K562 (cell line): Measurements from ENCODE around the gene ZNF516. TPM values are rescaled to one million over a fixed set of nuclear protein-coding genes. Genes with fewer than 3 reads are reported as not detected.

ENCODE experiments used
- ATAC-seq: fragments of 200-7000 bp; cut with Tn5 transposase; 3 replicates; pipeline ENCODE4 v1.9.1; 2020; ENCODE audit warnings: moderate library complexity
- BruUV-seq: library from RNA; stranded (reverse); fragments of 400-500 nt; replicated peaks from 2 replicates; lab custom pipeline; 2021; lab: Mats Ljungman, UMichigan
- CTCF ChIA-PET: fragments of 300-600 bp; formaldehyde crosslinking; extraction: SDS; loops from one replicate; lab custom pipeline; 2021; ENCODE audit warnings: low intra/inter-chr PET ratio; lab: Yijun Ruan, JAX
- POLR2A ChIA-PET: fragments of 300-600, 350-650 bp; sonication (Branson Sonifier 250); formaldehyde crosslinking; extraction: SDS; loops from one replicate; lab custom pipeline; 2021; ENCODE audit warnings: antibody characterized with exemption, inconsistent platforms; lab: Yijun Ruan, JAX
- DNase-seq, 4 experiments: peaks; one replicate each; pipeline versions ENCODE4 v3.0.0 to v3.0.0-alpha.2; 2011 to 2018; ENCODE audit warnings: low spot score in 3 of 4, mixed read lengths in 3 of 4; ENCODE audit errors: extremely low read depth in 1 of 4
- FAIRE-seq: peaks from 2 replicates; lab custom pipeline; 2011; peaks lifted over from hg19 to GRCh38; lab: Jason Lieb, UNC
- H2AFZ ChIP-seq: 2 replicates; pipeline ENCODE4 v1.6.0; 2011; ENCODE audit warnings: low read depth, low read length, control low read depth, inconsistent platforms
- H3K27ac ChIP-seq: fragments of 200-600 bp; 3 replicates; pipeline ENCODE4 v1.8.0; 2011; ENCODE audit warnings: low read depth, mild to moderate bottlenecking, control low read depth, inconsistent platforms, low read length, moderate library complexity, mixed read lengths; ENCODE audit errors: extremely low read depth
- H3K27me3 ChIP-seq, 2 experiments: fragments of 300-600 bp in 1 of 2; 2 replicates in 1 of 2; 3 replicates in 1 of 2; pipeline versions ENCODE4 v1.6.0 to v1.8.0; 2011; ENCODE audit warnings: inconsistent platforms in 2 of 2, low read length in 2 of 2, mild to moderate bottlenecking in 1 of 2, mixed read lengths in 1 of 2, moderate library complexity in 1 of 2; ENCODE audit not compliant: control insufficient read depth in 2 of 2, insufficient read depth in 2 of 2
- H3K36me3 ChIP-seq: fragments of 300-600 bp; 3 replicates; pipeline ENCODE4 v1.8.0; 2011; ENCODE audit warnings: mild to moderate bottlenecking, low read length, inconsistent platforms; ENCODE audit not compliant: control insufficient read depth, insufficient read depth
- H3K4me1 ChIP-seq, 2 experiments: fragments of 200-600 bp in 1 of 2; replicated peaks in 1 of 2; 2 replicates in 1 of 2; 3 replicates in 1 of 2; pipeline versions ENCODE4 v1.5.1 to v1.8.0; 2011; ENCODE audit warnings: inconsistent platforms in 2 of 2, low read length in 2 of 2, mild to moderate bottlenecking in 1 of 2, mixed read lengths in 1 of 2, moderate library complexity in 1 of 2; ENCODE audit not compliant: control insufficient read depth in 2 of 2, insufficient read depth in 2 of 2
- H3K4me2 ChIP-seq: 2 replicates; pipeline ENCODE4 v1.6.1; 2011; ENCODE audit warnings: low read length, control low read depth, inconsistent platforms, mixed read lengths; ENCODE audit not compliant: insufficient read depth
- H3K4me3 ChIP-seq: fragments of 200-600 bp; sonication (generic), shearing (Covaris generic); 2 replicates; pipeline ENCODE4 v1.5.1; 2016; ENCODE audit warnings: control low read depth, inconsistent platforms
- H3K79me2 ChIP-seq: fragments of 200-600 bp; 3 replicates; pipeline ENCODE4 v1.8.0; 2011; ENCODE audit warnings: low read length, inconsistent platforms; ENCODE audit not compliant: control insufficient read depth, insufficient read depth
- H3K9ac ChIP-seq, 2 experiments: 2 replicates each; pipeline versions ENCODE4 v1.6.0 to v1.6.1; 2011; ENCODE audit warnings: low read depth in 2 of 2, low read length in 2 of 2, control low read depth in 1 of 2, inconsistent platforms in 1 of 2, mild to moderate bottlenecking in 1 of 2, mixed read lengths in 1 of 2; ENCODE audit not compliant: insufficient read depth in 1 of 2
- H3K9me1 ChIP-seq: one replicate; pipeline ENCODE4 v1.6.0; 2011; ENCODE audit warnings: inconsistent platforms, mild to moderate bottlenecking, low read length, moderate library complexity; ENCODE audit not compliant: control insufficient read depth, insufficient read depth
- H3K9me3 ChIP-seq: replicated peaks from 2 replicates; pipeline ENCODE4 v1.5.1; 2011; ENCODE audit warnings: low read depth, low read length, inconsistent platforms; ENCODE audit not compliant: control insufficient read depth, insufficient read depth
- H4K20me1 ChIP-seq: replicated peaks from 2 replicates; pipeline ENCODE4 v1.6.1; 2011; ENCODE audit warnings: low read length, inconsistent platforms, mixed read lengths; ENCODE audit not compliant: control insufficient read depth, insufficient read depth
- COPS2 ChIP-seq: fragments of 450-650 bp; conservative IDR thresholded peaks from 2 replicates; pipeline ENCODE4 v1.6.1; 2016; ENCODE audit warnings: mild to moderate bottlenecking, moderate library complexity
- MAZ ChIP-seq, 2 experiments: fragments of 450-650 bp in 1 of 2; sonication (generic) in 1 of 2; formaldehyde crosslinking; IDR thresholded peaks in 1 of 2; conservative IDR thresholded peaks in 1 of 2; 2 replicates each; pipeline versions ENCODE4 v1.4.0 to v1.5.0; 2020; ENCODE audit warnings: mild to moderate bottlenecking in 1 of 2, missing genetic modification reagents in 1 of 2
- MTA1 ChIP-seq: fragments of 450-650 bp; IDR thresholded peaks from 2 replicates; pipeline ENCODE4 v1.6.1; 2017; ENCODE audit warnings: borderline replicate concordance
- NCOA1 ChIP-seq: fragments of 450-650 bp; IDR thresholded peaks from 2 replicates; pipeline ENCODE4 v1.6.1; 2016; ENCODE audit warnings: low read depth
- PURB ChIP-seq: sonication (generic); formaldehyde crosslinking; IDR thresholded peaks from 2 replicates; pipeline ENCODE4 v1.9.0; 2021; ENCODE audit warnings: low read depth, mild to moderate bottlenecking, missing genetic modification reagents
- TAF15 ChIP-seq: fragments of 200-400 bp; formaldehyde crosslinking; IDR thresholded peaks from 2 replicates; pipeline ENCODE4 v1.6.1; 2017; ENCODE audit warnings: mild to moderate bottlenecking, low read depth, low read length, moderate library complexity
- VEZF1 ChIP-seq: fragments of 200-800 bp; sonication (Bioruptor generic); IDR thresholded peaks from 2 replicates; pipeline ENCODE4 v1.6.1; 2017; ENCODE audit warnings: missing genetic modification characterization, missing compliant biosample characterization
- ZFPM2 ChIP-seq: fragments of 250-450 bp; sonication (Bioruptor Pico); IDR thresholded peaks from 2 replicates; pipeline ENCODE4 v1.5.1; 2022; ENCODE audit warnings: mild to moderate bottlenecking
- ZNF699 ChIP-seq: fragments of 250-450 bp; sonication (Bioruptor Pico); IDR thresholded peaks from 2 replicates; pipeline ENCODE4 v1.8.0; 2021; ENCODE audit warnings: mild to moderate bottlenecking, moderate library complexity; ENCODE audit not compliant: insufficient replicate concordance
- ZNF780A ChIP-seq: fragments of 250-450 bp; sonication (Bioruptor Pico); IDR thresholded peaks from 2 replicates; pipeline ENCODE4 v1.5.0; 2021; ENCODE audit warnings: mild to moderate bottlenecking
- WGBS: fragments of 100-300 bp; shearing (Covaris generic); methylation state at CpG from one replicate; pipeline ENCODE4 v1.1.6; 2016; ENCODE audit warnings: low coverage, mixed read lengths; ENCODE audit not compliant: insufficient coverage; ENCODE audit errors: missing lambda C conversion rate; 5-methylcytosine and 5-hydroxymethylcytosine counted together
- in situ Hi-C: fragments of 300-500 bp; cut with MboI; formaldehyde crosslinking; loops from 4 replicates; pipeline ENCODE4 v1.15.0; 2018; ENCODE audit warnings: inconsistent platforms, mixed read lengths
- intact Hi-C: fragments of 100-400 bp; cut with micrococcal nuclease; formaldehyde crosslinking; loops from 2 replicates; pipeline ENCODE4 v1.14.2; 2022
- polyA plus RNA-seq, 8 experiments: library from polyadenylated mRNA; depleted of rRNA in 4 of 8; stranded (reverse) in 5 of 8; unstranded in 3 of 8; fragments of >200 nt; fragmentation: Nextera tagmentation in 2 of 8; fragmentation: Illumina TruSeq in 1 of 8; extraction: Ambion mirVana in 2 of 8; extraction: Trizol in 1 of 8; gene quantifications; 2 replicates each; pipeline versions ENCODE4 v1.2.1 to v1.2.3, GENCODE V29; 2011 to 2014; ENCODE audit warnings: inconsistent platforms in 1 of 8, missing spikeins in 1 of 8
- total RNA-seq, 7 experiments: library from RNA; depleted of rRNA in 6 of 7; stranded (reverse); fragments of >200 nt in 6 of 7; fragmentation: Illumina TruSeq in 2 of 7; extraction: Trizol in 2 of 7; gene quantifications; 2 replicates each; pipeline versions ENCODE4 v1.2.1 to v1.2.3, GENCODE V29; 2011 to 2021; ENCODE audit warnings: low replicate concordance in 1 of 7
- TF ChIP-seq, protein P1 (sequence below): sonication (generic); formaldehyde crosslinking; IDR thresholded peaks from 2 replicates; pipeline ENCODE4 v1.8.0; 2022; ENCODE audit warnings: mild to moderate bottlenecking, missing genetic modification reagents

The ZNF516 gene
- total and polyA plus RNA-seq, 9 of the 15 experiments (the other 6 are each of a cell fraction or from before 2014, with no cell fraction given): 0.04 to 0.20 (median 0.08) TPM; not detected in 3

- ChIA-PET CTCF (no interaction called here), POLR2A (no interaction called here)
- no peak overlapping the region for H3K4me2 ChIP-seq
- no peaks in the 10 kb centered on the region for H4K20me1 ChIP-seq
- H3K36me3 ChIP-seq: no peaks in the 10 kb centered on the region
- H3K27ac ChIP-seq: no peak overlapping the region
- DNase-seq (no peak), ATAC-seq (no peak), FAIRE-seq (no peak)
- H3K27me3 ChIP-seq: peaks cover 6 to 46% of the 10 kb centered on the region in 2 experiments; a peak in 3 of 5 replicates
- intact Hi-C loops (no loop called here), in situ Hi-C loops (no loop called here)
- WGBS: 0% methylated on average over 1 of the region's 3 CpGs
- no peaks in the 10 kb centered on the region; a peak in 1 of 5 replicates for H3K4me1 ChIP-seq
- H3K9ac ChIP-seq: no peak overlapping the region
- BruUV-seq: no TSS peak
- no peak overlapping the region for H3K4me3 ChIP-seq
- no peak for TF ChIP-seq ZNF780A (CRISPR knock-in tag)
- TF ChIP-seq NCOA1: no peak
- no peak for TF ChIP-seq MTA1
- TF ChIP-seq VEZF1 (CRISPR knock-in tag): no peak
- no peak for TF ChIP-seq MAZ (CRISPR knock-in tag; conservative IDR thresholded peaks at IDR 0.05 in 1 of 2, IDR thresholded peaks at IDR 0.05 in 1 of 2)
- TF ChIP-seq COPS2: no peak
- TF ChIP-seq ZFPM2 (CRISPR knock-in tag): no peak
- TF ChIP-seq, protein P1, sequence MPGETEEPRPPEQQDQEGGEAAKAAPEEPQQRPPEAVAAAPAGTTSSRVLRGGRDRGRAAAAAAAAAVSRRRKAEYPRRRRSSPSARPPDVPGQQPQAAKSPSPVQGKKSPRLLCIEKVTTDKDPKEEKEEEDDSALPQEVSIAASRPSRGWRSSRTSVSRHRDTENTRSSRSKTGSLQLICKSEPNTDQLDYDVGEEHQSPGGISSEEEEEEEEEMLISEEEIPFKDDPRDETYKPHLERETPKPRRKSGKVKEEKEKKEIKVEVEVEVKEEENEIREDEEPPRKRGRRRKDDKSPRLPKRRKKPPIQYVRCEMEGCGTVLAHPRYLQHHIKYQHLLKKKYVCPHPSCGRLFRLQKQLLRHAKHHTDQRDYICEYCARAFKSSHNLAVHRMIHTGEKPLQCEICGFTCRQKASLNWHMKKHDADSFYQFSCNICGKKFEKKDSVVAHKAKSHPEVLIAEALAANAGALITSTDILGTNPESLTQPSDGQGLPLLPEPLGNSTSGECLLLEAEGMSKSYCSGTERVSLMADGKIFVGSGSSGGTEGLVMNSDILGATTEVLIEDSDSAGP: no peak
- no peak for TF ChIP-seq PURB
- no peak for TF ChIP-seq ZNF699
- TF ChIP-seq TAF15: no peak
- H3K79me2 ChIP-seq: no peaks in the 10 kb centered on the region
- no peaks in the 10 kb centered on the region for H3K9me1 ChIP-seq
- no peak overlapping the region for H2AFZ ChIP-seq
- H3K9me3 ChIP-seq: no peaks in the 10 kb centered on the region
These were observed 49.8 kb downstream of the ZNF516 start for GRCh38 chr18:76445275-76445674.
